Upper lobe of left lung (tissue), 4 donors: Measurements from ENCODE around the gene KNDC1.

Experiments used
- CTCF ChIP-seq, 6 experiments: fragments of 450-650 bp in 4 of 6; fragments of 200-600 bp in 2 of 6; sonication (generic) in 2 of 6; IDR thresholded peaks; one replicate each; pipeline ENCODE4 v1.5.1; 2016 to 2019; ENCODE audit warnings: antibody characterized with exemption in 6 of 6
- POLR2A ChIP-seq, 4 donors: fragments of 450-650 bp; IDR thresholded peaks; one replicate each; pipeline ENCODE4 v1.5.1; 2016 to 2017; ENCODE audit warnings: antibody characterized with exemption in 4 of 4, mild to moderate bottlenecking in 2 of 4
- POLR2AphosphoS5 ChIP-seq, 2 donors: sonication (generic); formaldehyde crosslinking; IDR thresholded peaks; one replicate each; pipeline ENCODE4 v1.5.1; 2017; ENCODE audit warnings: antibody characterized with exemption in 2 of 2

DNA sequence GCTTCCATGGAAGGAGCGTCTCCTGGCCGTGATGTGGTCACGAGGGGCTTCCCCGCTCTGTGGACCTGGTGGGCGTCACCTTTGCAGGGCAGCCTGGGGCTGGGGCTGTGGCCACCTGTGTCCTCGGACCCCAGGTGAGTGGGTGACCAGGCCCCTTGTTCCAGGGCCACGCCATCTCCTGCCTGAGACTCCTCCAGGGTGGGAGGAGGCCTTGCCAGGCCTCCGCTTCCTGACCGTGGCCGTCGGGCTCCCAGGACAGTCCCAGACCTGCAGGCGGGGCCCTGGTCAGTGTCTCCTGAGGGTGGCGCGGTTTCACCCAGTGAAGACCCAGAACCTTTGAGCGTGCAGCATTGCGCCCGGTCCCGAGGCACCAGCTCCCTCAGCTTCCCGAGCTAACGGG is 49.6 kb downstream of the KNDC1 start:
- TF ChIP-seq POLR2AphosphoS5 (IDR thresholded peaks at IDR 0.05) (no peak), POLR2A (IDR thresholded peaks at IDR 0.05) (no peak), CTCF (IDR thresholded peaks at IDR 0.05) (no peak)
